ENCODE data around the gene DSG2.

Gene DSG2

GRCh38 chr18:31557446-31557845 is 59.5 kb downstream of the DSG2 start:
- in situ Hi-C loops (cut with MboI; ENCODE audit: low pct_unique_long_range_greater_than_20kb, low sequenced_read_pairs, unreplicated experiment), result loop anchor here (10.0 kb wide), 2 partner anchors 167 to 267 kb away; no protein-coding TSS in a partner anchor
- DNase-seq (ENCODE audit: low spot score), result no peak

GRCh38 chr18:31558567-31558966 is 60.6 kb downstream of the DSG2 start:
- TF ChIP-seq, protein P1, sequence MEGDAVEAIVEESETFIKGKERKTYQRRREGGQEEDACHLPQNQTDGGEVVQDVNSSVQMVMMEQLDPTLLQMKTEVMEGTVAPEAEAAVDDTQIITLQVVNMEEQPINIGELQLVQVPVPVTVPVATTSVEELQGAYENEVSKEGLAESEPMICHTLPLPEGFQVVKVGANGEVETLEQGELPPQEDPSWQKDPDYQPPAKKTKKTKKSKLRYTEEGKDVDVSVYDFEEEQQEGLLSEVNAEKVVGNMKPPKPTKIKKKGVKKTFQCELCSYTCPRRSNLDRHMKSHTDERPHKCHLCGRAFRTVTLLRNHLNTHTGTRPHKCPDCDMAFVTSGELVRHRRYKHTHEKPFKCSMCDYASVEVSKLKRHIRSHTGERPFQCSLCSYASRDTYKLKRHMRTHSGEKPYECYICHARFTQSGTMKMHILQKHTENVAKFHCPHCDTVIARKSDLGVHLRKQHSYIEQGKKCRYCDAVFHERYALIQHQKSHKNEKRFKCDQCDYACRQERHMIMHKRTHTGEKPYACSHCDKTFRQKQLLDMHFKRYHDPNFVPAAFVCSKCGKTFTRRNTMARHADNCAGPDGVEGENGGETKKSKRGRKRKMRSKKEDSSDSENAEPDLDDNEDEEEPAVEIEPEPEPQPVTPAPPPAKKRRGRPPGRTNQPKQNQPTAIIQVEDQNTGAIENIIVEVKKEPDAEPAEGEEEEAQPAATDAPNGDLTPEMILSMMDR (IDR thresholded peaks at IDR 0.05; ENCODE audit: extremely low read depth, insufficient read depth, missing control alignments), result no peak
- no peak for DNase-seq (ENCODE audit: low spot score)
- in situ Hi-C loops (cut with MboI; ENCODE audit: low pct_unique_long_range_greater_than_20kb, low sequenced_read_pairs, unreplicated experiment), result loop anchor here (10.0 kb wide), 2 partner anchors 166 to 266 kb away; no protein-coding TSS in a partner anchor

More at GRCh38 chr18:31557446-31557845, 59.5 kb downstream of the DSG2 start:
- TF ChIP-seq, protein P1 (IDR thresholded peaks at IDR 0.05; ENCODE audit: extremely low read depth, insufficient read depth, missing control alignments), result no peak

DNA sequence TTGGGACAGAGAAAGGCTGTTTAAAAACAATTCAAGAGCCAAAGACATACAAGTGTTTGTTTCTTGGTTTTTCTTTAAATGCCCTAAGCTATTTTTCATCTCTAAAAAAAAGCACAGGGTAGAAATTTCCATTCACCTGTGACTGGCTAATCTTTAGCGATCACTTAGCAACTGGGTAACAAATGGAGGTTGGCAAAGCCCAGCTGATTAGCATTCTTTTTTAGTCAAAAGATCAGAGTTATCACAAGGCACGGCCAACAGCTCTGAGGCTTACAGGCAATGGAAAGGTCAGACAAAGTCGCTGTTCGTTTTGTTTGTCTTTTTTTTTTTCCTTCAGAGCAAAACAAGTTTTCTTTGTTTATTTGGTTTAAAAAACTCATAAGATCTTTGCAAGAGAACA is 64.7 kb downstream of the DSG2 start:
- no peak for DNase-seq (ENCODE audit: low spot score)
- in situ Hi-C loops (cut with MboI; ENCODE audit: low pct_unique_long_range_greater_than_20kb, low sequenced_read_pairs, unreplicated experiment), result no loop called here
- TF ChIP-seq, protein P1 (IDR thresholded peaks at IDR 0.05; ENCODE audit: extremely low read depth, insufficient read depth, missing control alignments), result no peak

DNA sequence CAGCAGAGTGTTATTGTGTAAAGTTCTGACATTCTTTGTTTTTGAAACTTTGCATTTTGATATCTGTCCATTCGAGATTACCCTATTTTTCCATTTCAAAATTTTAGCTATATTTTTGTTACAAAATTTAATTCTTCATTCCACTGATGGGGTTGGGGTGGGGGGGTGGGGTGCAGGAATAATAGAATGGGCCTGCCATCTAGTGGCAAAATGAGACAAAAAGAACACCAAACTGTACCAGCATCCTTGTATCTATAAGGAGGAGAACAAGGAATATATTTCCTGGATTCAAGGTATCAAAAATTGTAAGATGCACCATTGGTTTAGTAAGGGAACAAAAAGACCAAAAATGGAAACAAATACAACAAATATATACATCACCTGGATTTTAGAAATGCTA is 65.8 kb downstream of the DSG2 start:
- TF ChIP-seq, protein P1 (IDR thresholded peaks at IDR 0.05; ENCODE audit: extremely low read depth, insufficient read depth, missing control alignments), result peak; percentile 41
- DNase-seq (ENCODE audit: low spot score), result no peak
- in situ Hi-C loops (cut with MboI; ENCODE audit: low pct_unique_long_range_greater_than_20kb, low sequenced_read_pairs, unreplicated experiment), result no loop called here

DNA sequence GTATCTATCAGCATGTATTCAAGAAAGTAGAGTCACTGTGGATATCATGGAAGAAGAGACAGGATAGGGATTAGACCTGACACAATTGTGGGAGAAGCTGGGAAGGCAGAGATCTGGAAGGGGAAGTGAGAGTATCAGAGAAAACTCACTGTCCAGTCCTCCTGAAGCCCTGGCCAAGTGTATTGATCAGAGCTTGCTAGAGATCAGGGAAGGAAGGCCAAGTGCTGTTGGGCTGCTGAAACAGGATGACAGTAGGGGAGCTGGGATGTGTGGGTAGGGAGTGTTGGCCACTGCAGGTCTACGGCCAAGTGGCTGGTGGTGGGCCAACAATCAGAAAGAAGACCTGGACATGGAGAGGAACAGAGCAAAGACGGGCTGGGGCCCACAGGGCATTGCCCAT is 67.4 kb downstream of the DSG2 start:
- in situ Hi-C loops (cut with MboI; ENCODE audit: low pct_unique_long_range_greater_than_20kb, low sequenced_read_pairs, unreplicated experiment), result no loop called here

GRCh38 chr18:31565782-31566512 is 68.0 kb downstream of the DSG2 start:
- TF ChIP-seq, protein P1 (IDR thresholded peaks at IDR 0.05; ENCODE audit: extremely low read depth, insufficient read depth, missing control alignments), result no peak
- no peak for DNase-seq (ENCODE audit: low spot score)
- in situ Hi-C loops (cut with MboI; ENCODE audit: low pct_unique_long_range_greater_than_20kb, low sequenced_read_pairs, unreplicated experiment), result no loop called here

More for the DNA sequence above, 67.4 kb downstream of the DSG2 start:
- no peak for DNase-seq (ENCODE audit: low spot score)
- TF ChIP-seq, protein P1 (IDR thresholded peaks at IDR 0.05; ENCODE audit: extremely low read depth, insufficient read depth, missing control alignments), result no peak
